Naive B cell (primary cell): ENCODE data around the gene RELN. TPM values are rescaled to one million over a fixed set of nuclear protein-coding genes. Genes with fewer than 3 reads are reported as not detected.

Source experiments
- ATAC-seq, 2 donors: fragments of 150-1000 bp; cut with Tn5 transposase; 2 replicates each; pipeline ENCODE4 v1.10.0; 2021; ENCODE audit warnings: low read depth in 2 of 2, mild to moderate bottlenecking in 2 of 2, moderate library complexity in 2 of 2
- DNase-seq: peaks from one replicate; pipeline ENCODE4 v3.0.0; 2022
- H3K27ac Mint-ChIP-seq, 6 donors: one replicate each; pipeline ENCODE4 v1.8.0; 2020 to 2022; ENCODE audit warnings: mild to moderate bottlenecking in 6 of 6, mixed read lengths in 6 of 6, moderate library complexity in 5 of 6, inconsistent platforms in 2 of 6
- H3K27me3 Mint-ChIP-seq, 3 donors: one replicate each; pipeline ENCODE4 v1.8.0; 2021 to 2022; ENCODE audit warnings: mixed read lengths in 3 of 3, mild to moderate bottlenecking in 1 of 3
- H3K36me3 Mint-ChIP-seq, 2 donors: one replicate each; pipeline ENCODE4 v1.8.0; 2020 to 2022; ENCODE audit warnings: mixed read lengths in 2 of 2, inconsistent platforms in 1 of 2, mild to moderate bottlenecking in 1 of 2
- H3K4me1 Mint-ChIP-seq, 3 donors: one replicate each; pipeline ENCODE4 v1.8.0; 2020 to 2022; ENCODE audit warnings: mixed read lengths in 3 of 3, inconsistent platforms in 1 of 3, mild to moderate bottlenecking in 1 of 3, moderate library complexity in 1 of 3
- H3K4me3 Mint-ChIP-seq, 8 donors: one replicate each; pipeline ENCODE4 v1.8.0; 2020 to 2022; ENCODE audit warnings: mild to moderate bottlenecking in 8 of 8, mixed read lengths in 8 of 8, moderate library complexity in 8 of 8, inconsistent platforms in 2 of 8
- H3K9me3 Mint-ChIP-seq, 7 donors: one replicate each; pipeline ENCODE4 v1.8.0; 2020 to 2022; ENCODE audit warnings: mixed read lengths in 7 of 7, mild to moderate bottlenecking in 5 of 7, inconsistent platforms in 2 of 7, moderate library complexity in 1 of 7
- polyA plus RNA-seq, 6 donors: library from polyadenylated mRNA; unstranded; fragments of 300-500 nt; fragmentation: Illumina TruSeq; gene quantifications; one replicate each; pipeline ENCODE4 v1.2.3, GENCODE V29; 2021; ENCODE audit warnings: low read depth in 6 of 6

RELN gene
- polyA plus RNA-seq, 6 donors from 2014 or later: not detected

- Mint-ChIP-seq H3K4me3 (no peak overlapping the region), H3K9me3 (peaks cover 0 to 2% (median 0%) of the 10 kb centered on the region in 7 donors), H3K27ac (no peak overlapping the region), H3K27me3 (peaks cover 39 to 42% (median 41%) of the 10 kb centered on the region in 3 donors), H3K36me3 (no peaks in the 10 kb centered on the region), H3K4me1 (peaks cover 5 to 13% (median 13%) of the 10 kb centered on the region in 3 donors)
- no peak for ATAC-seq
- DNase-seq: no peak
Measured at GRCh38 chr7:103987451-103987850, 2.0 kb downstream of the RELN start.

GRCh38 chr7:103985565-103986126 lies 3.8 kb downstream of the RELN start:
- Mint-ChIP-seq H3K4me3 (no peak overlapping the region), H3K27ac (no peak overlapping the region), H3K36me3 (no peaks in the 10 kb centered on the region), H3K27me3 (peaks cover 33 to 43% (median 39%) of the 10 kb centered on the region in 3 donors), H3K4me1 (peaks cover 5 to 12% (median 11%) of the 10 kb centered on the region in 3 donors), H3K9me3 (peaks cover 0 to 2% (median 0%) of the 10 kb centered on the region in 7 donors)
- DNase-seq (no peak), ATAC-seq (no peak)

- H3K4me1 Mint-ChIP-seq: peaks cover 0 to 5% (median 5%) of the 10 kb centered on the region in 3 donors
- no peak overlapping the region for H3K4me3 Mint-ChIP-seq
- peaks cover 0 to 2% (median 0%) of the 10 kb centered on the region in 7 donors for H3K9me3 Mint-ChIP-seq
- peaks cover 27 to 35% (median 31%) of the 10 kb centered on the region in 3 donors for H3K27me3 Mint-ChIP-seq
- no peak for DNase-seq
- ATAC-seq: no peak
- no peaks in the 10 kb centered on the region for H3K36me3 Mint-ChIP-seq
- H3K27ac Mint-ChIP-seq: no peak overlapping the region
Measured at GRCh38 chr7:103984050-103984449, 5.4 kb downstream of the RELN start.

GRCh38 chr7:103983201-103983977 lies 6.1 kb downstream of the RELN start:
- peaks cover 0 to 2% (median 0%) of the 10 kb centered on the region in 7 donors for H3K9me3 Mint-ChIP-seq
- H3K4me1 Mint-ChIP-seq: peaks cover 0 to 3% (median 1%) of the 10 kb centered on the region in 3 donors
- H3K36me3 Mint-ChIP-seq: no peaks in the 10 kb centered on the region
- no peak overlapping the region for H3K4me3 Mint-ChIP-seq
- no peak for ATAC-seq
- H3K27ac Mint-ChIP-seq: no peak overlapping the region
- H3K27me3 Mint-ChIP-seq: peaks cover 22 to 28% (median 26%) of the 10 kb centered on the region in 3 donors
- DNase-seq: no peak

- no peak overlapping the region for H3K27ac Mint-ChIP-seq
- ATAC-seq: no peak
- peaks cover 7 to 22% (median 12%) of the 10 kb centered on the region in 3 donors for H3K27me3 Mint-ChIP-seq
- no peaks in the 10 kb centered on the region for H3K36me3 Mint-ChIP-seq
- DNase-seq: no peak
- peaks cover 0 to 2% (median 0%) of the 10 kb centered on the region in 7 donors for H3K9me3 Mint-ChIP-seq
- H3K4me3 Mint-ChIP-seq: no peak overlapping the region
- no peaks in the 10 kb centered on the region for H3K4me1 Mint-ChIP-seq
Measured at GRCh38 chr7:103981003-103981423, 8.4 kb downstream of the RELN start.

GRCh38 chr7:103972779-103973434 lies 16.6 kb downstream of the RELN start:
- H3K4me3 Mint-ChIP-seq: no peak overlapping the region
- H3K27ac Mint-ChIP-seq: no peak overlapping the region
- no peaks in the 10 kb centered on the region for H3K36me3 Mint-ChIP-seq
- peaks cover 6 to 15% (median 7%) of the 10 kb centered on the region in 3 donors for H3K27me3 Mint-ChIP-seq
- ATAC-seq: no peak
- H3K9me3 Mint-ChIP-seq: peaks cover 0 to 4% (median 0%) of the 10 kb centered on the region in 7 donors
- no peaks in the 10 kb centered on the region for H3K4me1 Mint-ChIP-seq
- no peak for DNase-seq

GRCh38 chr7:103967401-103967800 lies 22.1 kb downstream of the RELN start:
- DNase-seq (no peak), ATAC-seq (no peak)
- H3K27ac Mint-ChIP-seq: no peak overlapping the region
- H3K4me3 Mint-ChIP-seq: no peak overlapping the region
- no peaks in the 10 kb centered on the region for H3K4me1 Mint-ChIP-seq
- H3K27me3 Mint-ChIP-seq: peaks cover 0 to 22% (median 14%) of the 10 kb centered on the region in 3 donors
- peaks cover 0 to 1% (median 0%) of the 10 kb centered on the region in 7 donors for H3K9me3 Mint-ChIP-seq
- no peaks in the 10 kb centered on the region for H3K36me3 Mint-ChIP-seq

- Mint-ChIP-seq H3K27ac (no peak overlapping the region), H3K4me1 (no peaks in the 10 kb centered on the region), H3K36me3 (no peaks in the 10 kb centered on the region), H3K27me3 (peaks cover 0 to 22% (median 8%) of the 10 kb centered on the region in 3 donors), H3K4me3 (no peak overlapping the region), H3K9me3 (peaks cover 0 to 3% (median 0%) of the 10 kb centered on the region in 7 donors)
- ATAC-seq (no peak), DNase-seq (no peak)
Measured at GRCh38 chr7:103966593-103967277, 22.7 kb downstream of the RELN start.

- H3K27me3 Mint-ChIP-seq: peaks cover 3 to 22% (median 7%) of the 10 kb centered on the region in 3 donors
- ATAC-seq (no peak), DNase-seq (no peak)
- no peak overlapping the region for H3K4me3 Mint-ChIP-seq
- H3K36me3 Mint-ChIP-seq: no peaks in the 10 kb centered on the region
- H3K9me3 Mint-ChIP-seq: peaks cover 0 to 3% (median 0%) of the 10 kb centered on the region in 7 donors
- H3K27ac Mint-ChIP-seq: no peak overlapping the region
- H3K4me1 Mint-ChIP-seq: no peaks in the 10 kb centered on the region
Measured at GRCh38 chr7:103964269-103964668, 25.2 kb downstream of the RELN start.

GRCh38 chr7:103962070-103962469 lies 27.4 kb downstream of the RELN start:
- Mint-ChIP-seq H3K27me3 (peaks cover 6 to 18% (median 7%) of the 10 kb centered on the region in 3 donors), H3K9me3 (peaks cover 0 to 5% (median 0%) of the 10 kb centered on the region in 7 donors), H3K36me3 (no peaks in the 10 kb centered on the region), H3K4me1 (no peaks in the 10 kb centered on the region), H3K4me3 (peak overlapping the region in 1 of 8 donors; percentile 30), H3K27ac (no peak overlapping the region)
- ATAC-seq (no peak), DNase-seq (no peak)

- DNase-seq: no peak
- Mint-ChIP-seq H3K4me3 (no peak overlapping the region), H3K27me3 (peaks cover 8 to 18% (median 13%) of the 10 kb centered on the region in 3 donors), H3K27ac (no peak overlapping the region), H3K36me3 (no peaks in the 10 kb centered on the region), H3K4me1 (no peaks in the 10 kb centered on the region), H3K9me3 (peaks cover 0 to 5% (median 0%) of the 10 kb centered on the region in 7 donors)
- ATAC-seq: no peak
Measured at GRCh38 chr7:103958284-103958818, 31.1 kb downstream of the RELN start.

GRCh38 chr7:103955985-103956384 lies 33.5 kb downstream of the RELN start:
- ATAC-seq (no peak), DNase-seq (no peak)
- Mint-ChIP-seq H3K27me3 (peaks cover 8 to 23% (median 14%) of the 10 kb centered on the region in 3 donors), H3K4me3 (no peak overlapping the region), H3K4me1 (no peaks in the 10 kb centered on the region), H3K27ac (no peak overlapping the region), H3K36me3 (no peaks in the 10 kb centered on the region), H3K9me3 (peaks cover 0 to 4% (median 0%) of the 10 kb centered on the region in 7 donors)

- Mint-ChIP-seq H3K4me3 (no peak overlapping the region), H3K9me3 (peaks cover 0 to 6% (median 0%) of the 10 kb centered on the region in 7 donors), H3K27me3 (peaks cover 10 to 17% (median 14%) of the 10 kb centered on the region in 3 donors), H3K4me1 (no peaks in the 10 kb centered on the region), H3K36me3 (no peaks in the 10 kb centered on the region), H3K27ac (no peak overlapping the region)
- DNase-seq (no peak), ATAC-seq (no peak)
Measured at GRCh38 chr7:103952408-103952807, 37.0 kb downstream of the RELN start.
